ENCODE measurements around the gene CCDC60. TPM values are rescaled to one million over a fixed set of nuclear protein-coding genes. Genes with fewer than 3 reads are reported as not detected.

Gene CCDC60
- total RNA-seq, 4 donors from 2014 or later = not detected

DNA sequence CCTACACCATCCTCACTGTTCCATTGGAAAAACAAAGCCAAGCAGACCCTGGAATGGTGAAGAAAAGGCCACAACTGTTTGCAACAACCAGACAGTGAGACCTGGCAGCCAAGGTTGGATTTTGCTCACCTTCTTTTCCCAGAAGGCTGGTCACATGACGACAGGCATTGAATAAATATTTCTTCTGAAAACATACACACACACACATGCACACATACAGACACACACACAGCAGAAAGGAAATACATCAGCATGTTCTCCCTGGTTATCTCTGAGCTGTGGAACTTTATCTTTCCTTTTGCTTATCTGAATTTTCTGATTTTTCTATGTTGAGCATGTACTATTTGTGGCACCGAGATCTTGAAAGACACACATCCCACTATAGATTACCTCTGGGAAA lies 38.0 kb upstream of the CCDC60 start:
- intact Hi-C loops (cut with DNase I) = no loop called here
- TF ChIP-seq POLR2AphosphoS5 (IDR thresholded peaks at IDR 0.05) = no peak
- TF ChIP-seq POLR2A (IDR thresholded peaks at IDR 0.05; ENCODE audit: low read depth) = no peak
- TF ChIP-seq EP300 (IDR thresholded peaks at IDR 0.05) = no peak
- TF ChIP-seq, protein P1, sequence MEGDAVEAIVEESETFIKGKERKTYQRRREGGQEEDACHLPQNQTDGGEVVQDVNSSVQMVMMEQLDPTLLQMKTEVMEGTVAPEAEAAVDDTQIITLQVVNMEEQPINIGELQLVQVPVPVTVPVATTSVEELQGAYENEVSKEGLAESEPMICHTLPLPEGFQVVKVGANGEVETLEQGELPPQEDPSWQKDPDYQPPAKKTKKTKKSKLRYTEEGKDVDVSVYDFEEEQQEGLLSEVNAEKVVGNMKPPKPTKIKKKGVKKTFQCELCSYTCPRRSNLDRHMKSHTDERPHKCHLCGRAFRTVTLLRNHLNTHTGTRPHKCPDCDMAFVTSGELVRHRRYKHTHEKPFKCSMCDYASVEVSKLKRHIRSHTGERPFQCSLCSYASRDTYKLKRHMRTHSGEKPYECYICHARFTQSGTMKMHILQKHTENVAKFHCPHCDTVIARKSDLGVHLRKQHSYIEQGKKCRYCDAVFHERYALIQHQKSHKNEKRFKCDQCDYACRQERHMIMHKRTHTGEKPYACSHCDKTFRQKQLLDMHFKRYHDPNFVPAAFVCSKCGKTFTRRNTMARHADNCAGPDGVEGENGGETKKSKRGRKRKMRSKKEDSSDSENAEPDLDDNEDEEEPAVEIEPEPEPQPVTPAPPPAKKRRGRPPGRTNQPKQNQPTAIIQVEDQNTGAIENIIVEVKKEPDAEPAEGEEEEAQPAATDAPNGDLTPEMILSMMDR (IDR thresholded peaks at IDR 0.05) = no peak
- DNase-seq (ENCODE audit: extremely low spot score) = no peak
- Histone ChIP-seq H3K27ac (replicated peaks in 1 of 4) (no peak overlapping the region), H3K4me3 (no peak overlapping the region), H3K36me3 (no peaks in the 10 kb centered on the region), H3K9me3 (no peaks in the 10 kb centered on the region), H3K27me3 (no peaks in the 10 kb centered on the region), H3K4me1 (peaks cover 0 to 23% (median 17%) of the 10 kb centered on the region in 4 donors)
- WGBS = 67% methylated on average over 2 of the region's 2 CpGs

DNA sequence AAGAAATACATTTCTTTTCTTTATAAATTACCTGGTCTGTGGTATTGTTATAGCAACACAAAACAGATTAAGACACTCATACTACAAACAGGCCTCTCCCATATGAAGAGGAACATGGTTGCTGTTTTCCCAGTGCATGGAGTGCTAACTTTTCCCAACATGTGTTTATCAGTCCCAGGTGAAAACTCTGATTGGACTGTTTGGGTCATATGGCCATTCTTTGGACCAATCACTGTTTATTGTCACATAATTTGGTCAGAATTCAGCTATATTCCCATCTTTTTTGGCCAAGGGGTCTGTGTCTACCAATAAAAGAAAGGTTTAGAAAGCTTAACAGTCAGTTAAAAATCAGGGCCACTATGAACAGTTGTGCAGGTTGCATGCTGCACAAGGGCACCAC lies 35.4 kb upstream of the CCDC60 start:
- H3K27me3 ChIP-seq = no peaks in the 10 kb centered on the region
- no peak for DNase-seq (ENCODE audit: extremely low spot score)
- TF ChIP-seq POLR2AphosphoS5 (IDR thresholded peaks at IDR 0.05) = no peak
- TF ChIP-seq, protein P1 (IDR thresholded peaks at IDR 0.05) = no peak
- no peak for TF ChIP-seq POLR2A (IDR thresholded peaks at IDR 0.05; ENCODE audit: low read depth)
- no peak for TF ChIP-seq EP300 (IDR thresholded peaks at IDR 0.05)
- H3K36me3 ChIP-seq = no peaks in the 10 kb centered on the region
- no peak overlapping the region for H3K4me3 ChIP-seq
- no peaks in the 10 kb centered on the region for H3K9me3 ChIP-seq
- peaks cover 0 to 16% (median 11%) of the 10 kb centered on the region in 4 donors for H3K4me1 ChIP-seq
- intact Hi-C loops (cut with DNase I) = no loop called here
- no peak overlapping the region for H3K27ac ChIP-seq (replicated peaks in 1 of 4)

DNA sequence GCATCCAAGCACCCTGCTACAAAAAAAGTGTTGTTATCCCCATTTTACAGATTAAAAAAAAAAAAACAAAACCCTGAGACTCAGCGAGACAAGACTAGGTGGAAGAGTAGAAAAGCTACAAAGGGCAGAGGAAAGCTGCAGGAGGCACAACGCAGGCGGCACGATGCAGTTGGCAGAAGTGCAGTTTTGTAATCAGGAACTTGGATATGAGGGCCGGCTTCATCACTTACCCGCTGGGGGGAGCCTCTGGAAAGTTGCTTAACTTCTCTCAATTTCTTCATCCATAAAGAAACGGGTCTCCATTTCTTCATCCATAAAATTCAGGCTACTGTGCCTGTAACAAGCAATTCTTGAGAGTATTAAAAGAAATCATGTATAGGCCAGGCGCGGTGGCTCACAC lies 33.1 kb upstream of the CCDC60 start:
- H3K36me3 ChIP-seq = no peaks in the 10 kb centered on the region
- H3K9me3 ChIP-seq = no peaks in the 10 kb centered on the region
- no peak overlapping the region for H3K27ac ChIP-seq (replicated peaks in 1 of 4)
- peaks cover 0 to 5% (median 0%) of the 10 kb centered on the region in 4 donors for H3K4me1 ChIP-seq
- no peak for DNase-seq (ENCODE audit: extremely low spot score)
- no peak overlapping the region for H3K4me3 ChIP-seq
- intact Hi-C loops (cut with DNase I) = no loop called here
- no peaks in the 10 kb centered on the region for H3K27me3 ChIP-seq
- 81% methylated on average over 9 of the region's 9 CpGs for WGBS
- TF ChIP-seq EP300 (IDR thresholded peaks at IDR 0.05) = no peak

- Histone ChIP-seq H3K4me3 (no peak overlapping the region), H3K27me3 (no peaks in the 10 kb centered on the region), H3K4me1 (peaks cover 0 to 5% (median 0%) of the 10 kb centered on the region in 4 donors), H3K27ac (replicated peaks in 1 of 4) (no peak overlapping the region), H3K36me3 (no peaks in the 10 kb centered on the region), H3K9me3 (no peaks in the 10 kb centered on the region)
- WGBS = 64% methylated on average over 7 of the region's 7 CpGs
- DNase-seq (ENCODE audit: extremely low spot score) = no peak
- intact Hi-C loops (cut with DNase I) = no loop called here
- TF ChIP-seq EP300 (IDR thresholded peaks at IDR 0.05) (no peak), POLR2A (IDR thresholded peaks at IDR 0.05; ENCODE audit: low read depth) (no peak), POLR2AphosphoS5 (IDR thresholded peaks at IDR 0.05) (no peak)
- TF ChIP-seq, protein P1 (IDR thresholded peaks at IDR 0.05) = no peak
Observed at GRCh38 chr12:119302451-119303080, 32.0 kb upstream of the CCDC60 start.

DNA sequence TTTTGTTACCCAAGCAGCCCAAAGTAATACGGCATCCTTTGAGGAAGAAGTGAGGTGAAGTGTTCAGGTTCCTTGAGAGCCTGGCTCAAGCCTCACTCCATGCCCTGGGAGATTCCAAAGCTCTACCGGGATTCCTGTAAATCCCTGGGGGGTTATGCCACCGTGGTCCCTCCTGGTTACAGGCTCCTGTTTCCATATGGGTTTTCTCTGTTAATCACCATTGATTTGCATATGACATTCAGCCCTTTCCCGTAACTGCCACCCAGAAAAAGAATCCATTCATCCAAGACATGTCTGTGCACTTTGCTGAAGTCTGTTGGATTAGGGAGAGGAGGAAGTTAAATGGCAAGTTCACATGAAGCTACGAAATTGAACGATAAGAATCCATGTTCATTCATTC lies 27.9 kb upstream of the CCDC60 start:
- Histone ChIP-seq H3K27ac (replicated peaks in 1 of 4) (no peak overlapping the region), H3K4me3 (no peak overlapping the region), H3K9me3 (no peaks in the 10 kb centered on the region), H3K27me3 (no peaks in the 10 kb centered on the region), H3K36me3 (no peaks in the 10 kb centered on the region), H3K4me1 (peaks cover 0 to 19% (median 12%) of the 10 kb centered on the region in 4 donors)
- TF ChIP-seq EP300 (IDR thresholded peaks at IDR 0.05) = no peak
- TF ChIP-seq, protein P1 (IDR thresholded peaks at IDR 0.05) = no peak
- TF ChIP-seq POLR2A (IDR thresholded peaks at IDR 0.05; ENCODE audit: low read depth) = no peak
- no peak for TF ChIP-seq POLR2AphosphoS5 (IDR thresholded peaks at IDR 0.05)
- 79% methylated on average over 6 of the region's 6 CpGs for WGBS
- DNase-seq (ENCODE audit: extremely low spot score) = no peak
- intact Hi-C loops (cut with DNase I) = no loop called here

Data from esophagus muscularis mucosa (tissue), 4 donors.